ENCODE data around the gene COMMD7.

COMMD7 gene

GRCh38 chr20:32743237-32744112, at the start of gene COMMD7:
TSS of gene COMMD7 (minus strand) at chr20:32743467. CDS start at chr20:32743391, 76 bp downstream.
- TF ChIP-seq ZNF274 (IDR thresholded peaks at IDR 0.05; ENCODE audit: low read depth, low read length), result no peak
- H3K4me3 ChIP-seq (ENCODE audit: low read length), result peak within 1 kb of the TSS; percentile 87

GRCh38 chr20:32792731-32793458, 49.6 kb upstream of the COMMD7 start:
- no peak for TF ChIP-seq ZNF274 (IDR thresholded peaks at IDR 0.05; ENCODE audit: low read depth, low read length)
- no peak overlapping the region for H3K4me3 ChIP-seq (ENCODE audit: low read length)

- no peak overlapping the region for H3K4me3 ChIP-seq (ENCODE audit: low read length)
Observed at GRCh38 chr20:32792316-32792715, 49.0 kb upstream of the COMMD7 start.

DNA sequence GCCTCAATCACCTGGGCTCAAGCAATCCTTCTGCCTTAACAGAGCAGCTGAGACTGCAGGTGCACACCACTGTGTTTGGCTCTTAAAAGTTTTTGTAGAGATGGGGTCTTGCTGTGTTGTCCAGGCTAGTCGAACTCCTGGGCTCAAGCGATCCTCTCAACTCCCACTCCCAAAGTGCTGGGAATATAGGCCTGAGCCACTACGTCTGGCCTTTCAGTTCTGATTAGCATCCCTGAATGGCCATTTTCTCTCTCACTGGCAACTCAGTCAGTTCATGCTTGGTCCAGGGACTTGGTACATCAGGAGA, 47.4 kb upstream of the COMMD7 start:
- H3K4me3 ChIP-seq (ENCODE audit: low read length), result no peak overlapping the region
- TF ChIP-seq ZNF274 (IDR thresholded peaks at IDR 0.05; ENCODE audit: low read depth, low read length), result no peak

More at GRCh38 chr20:32792316-32792715, 49.0 kb upstream of the COMMD7 start:
- no peak for TF ChIP-seq ZNF274 (IDR thresholded peaks at IDR 0.05; ENCODE audit: low read depth, low read length)

GRCh38 chr20:32789896-32790750, 46.9 kb upstream of the COMMD7 start:
- H3K4me3 ChIP-seq (ENCODE audit: low read length), result no peak overlapping the region
- no peak for TF ChIP-seq ZNF274 (IDR thresholded peaks at IDR 0.05; ENCODE audit: low read depth, low read length)

- H3K4me3 ChIP-seq (ENCODE audit: low read length), result no peak overlapping the region
- no peak for TF ChIP-seq ZNF274 (IDR thresholded peaks at IDR 0.05; ENCODE audit: low read depth, low read length)
Observed at GRCh38 chr20:32787168-32787567, 43.9 kb upstream of the COMMD7 start.

GRCh38 chr20:32786059-32786760, 42.9 kb upstream of the COMMD7 start:
- no peak overlapping the region for H3K4me3 ChIP-seq (ENCODE audit: low read length)
- TF ChIP-seq ZNF274 (IDR thresholded peaks at IDR 0.05; ENCODE audit: low read depth, low read length), result no peak

DNA sequence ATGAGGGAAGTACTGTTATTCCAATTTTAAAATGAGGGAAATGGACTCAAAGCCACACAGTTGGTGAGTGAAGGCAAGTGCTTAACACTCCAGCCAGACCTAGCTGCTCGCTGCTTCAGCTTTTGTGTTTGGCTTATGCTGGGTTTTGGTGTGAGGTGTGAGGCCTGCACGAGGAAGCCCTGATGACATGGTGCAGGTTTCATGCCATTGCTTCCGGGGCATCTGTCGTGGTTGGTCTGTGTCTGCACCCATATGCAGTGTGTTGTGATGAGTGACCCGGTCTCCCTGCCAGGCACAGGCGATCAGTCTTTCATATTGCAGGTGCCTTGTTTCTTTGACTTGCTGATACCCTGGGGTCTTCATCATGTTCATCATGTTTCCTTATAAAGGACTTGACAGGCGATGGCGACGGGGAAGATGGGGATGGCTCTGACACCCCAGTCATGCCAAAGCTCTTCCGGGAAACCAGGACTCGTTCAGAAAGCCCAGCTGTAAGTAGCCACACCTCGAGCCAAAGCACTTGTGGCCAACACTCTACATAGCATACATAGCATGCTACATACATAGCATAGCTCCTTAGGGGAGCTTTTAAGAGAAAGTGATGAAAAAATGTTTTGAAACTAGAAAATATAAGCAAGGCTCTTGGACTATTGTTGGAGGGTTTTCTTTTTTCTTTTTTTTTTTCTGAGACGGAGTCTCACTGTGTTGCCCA, 41.3 kb upstream of the COMMD7 start:
- no peak for TF ChIP-seq ZNF274 (IDR thresholded peaks at IDR 0.05; ENCODE audit: low read depth, low read length)
- no peak overlapping the region for H3K4me3 ChIP-seq (ENCODE audit: low read length)

DNA sequence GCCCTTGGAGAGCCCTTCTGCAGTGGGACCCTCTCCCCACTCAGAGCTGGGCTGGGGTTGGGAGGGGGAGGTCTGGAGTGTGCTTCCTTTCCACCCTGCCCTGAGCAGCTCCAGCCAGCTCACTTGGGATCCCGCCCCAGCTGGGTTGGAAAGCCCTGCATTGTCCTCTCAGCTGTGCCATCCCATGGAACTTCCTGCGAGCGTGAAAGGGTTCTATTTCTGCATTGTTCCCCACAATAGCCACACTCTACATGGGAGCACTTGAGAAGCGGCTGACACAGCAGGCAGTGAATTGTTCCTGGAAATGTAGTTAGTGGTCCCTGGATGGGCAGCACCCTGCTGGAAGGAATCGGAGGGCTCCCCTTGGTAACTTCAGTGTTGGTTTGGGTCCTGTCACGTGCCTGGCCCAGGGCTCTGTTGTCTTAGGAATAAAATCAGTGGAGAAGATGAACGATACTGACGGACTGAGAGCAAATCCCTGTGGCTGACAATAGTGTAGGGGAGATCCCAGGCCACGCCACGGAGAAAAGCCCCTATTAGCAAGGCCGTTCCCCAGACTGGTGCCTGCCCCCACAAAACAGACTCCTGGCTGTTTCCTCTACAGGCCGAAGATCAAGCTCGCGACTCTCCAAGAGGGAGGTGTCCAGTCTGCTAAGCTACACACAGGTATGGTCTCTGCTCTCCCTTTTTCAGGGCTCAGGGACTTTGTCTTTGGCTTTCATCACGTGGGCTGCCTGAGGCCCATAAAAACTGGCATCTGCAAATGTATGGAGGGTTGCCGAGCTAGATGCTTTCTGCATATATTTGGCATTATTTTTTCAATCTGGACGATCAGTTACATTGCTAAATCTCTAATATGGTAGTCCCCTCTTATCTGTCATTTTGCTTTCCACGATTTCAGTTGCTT, 37.7 kb upstream of the COMMD7 start:
- no peak overlapping the region for H3K4me3 ChIP-seq (ENCODE audit: low read length)
- TF ChIP-seq ZNF274 (IDR thresholded peaks at IDR 0.05; ENCODE audit: low read depth, low read length), result no peak

DNA sequence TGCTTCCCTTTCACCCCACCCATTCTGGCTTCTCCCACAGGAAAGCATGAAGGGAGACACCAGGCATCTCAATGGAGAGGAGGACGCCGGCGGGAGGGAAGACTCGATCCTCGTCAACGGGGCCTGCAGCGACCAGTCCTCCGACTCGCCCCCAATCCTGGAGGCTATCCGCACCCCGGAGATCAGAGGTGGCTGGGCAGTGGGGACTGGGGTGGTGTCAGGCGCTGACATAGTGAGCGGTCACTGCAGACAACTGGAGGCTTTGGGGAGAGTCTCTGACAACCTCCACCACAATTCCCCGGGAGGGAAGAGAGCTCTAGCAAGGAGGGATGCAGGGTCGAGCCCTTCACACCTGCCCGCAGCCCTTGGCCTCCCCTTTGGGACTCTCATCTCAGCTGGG, 37.0 kb upstream of the COMMD7 start:
- no peak overlapping the region for H3K4me3 ChIP-seq (ENCODE audit: low read length)
- no peak for TF ChIP-seq ZNF274 (IDR thresholded peaks at IDR 0.05; ENCODE audit: low read depth, low read length)

- H3K4me3 ChIP-seq (ENCODE audit: low read length), result no peak overlapping the region
- TF ChIP-seq ZNF274 (IDR thresholded peaks at IDR 0.05; ENCODE audit: low read depth, low read length), result no peak
Observed at GRCh38 chr20:32779500-32780211, 36.4 kb upstream of the COMMD7 start.
